Right atrium auricular region (tissue), 2 donors: Measurements from ENCODE around the gene THTPA. TPM values are rescaled to one million over a fixed set of nuclear protein-coding genes. Genes with fewer than 3 reads are reported as not detected.

ENCODE experiments used
- DNase-seq: peaks from one replicate; pipeline ENCODE4 v3.0.0-alpha.2; 2019; ENCODE audit warnings: low spot score
- H3K27ac ChIP-seq, 2 donors: fragments of 200-600 bp; sonication (generic); 1 replicate in 1 of 2; 2 replicates in 1 of 2; pipeline ENCODE4 v1.5.1; 2016 to 2019
- H3K27me3 ChIP-seq, 2 donors: fragments of 200-600 bp; sonication (generic); one replicate each; pipeline versions ENCODE4 v1.5.1 to v1.6.0; 2017 to 2019
- H3K36me3 ChIP-seq: fragments of 200-600 bp; sonication (generic); one replicate; pipeline ENCODE4 v1.5.1; 2016
- H3K4me1 ChIP-seq, 2 donors: fragments of 200-600 bp; sonication (generic); one replicate each; pipeline versions ENCODE4 v1.5.1 to v1.6.0; 2017 to 2019
- H3K4me3 ChIP-seq, 2 donors: fragments of 200-600 bp; sonication (generic); 1 replicate in 1 of 2; 2 replicates in 1 of 2; pipeline ENCODE4 v1.5.1; 2017 to 2019; ENCODE audit warnings: mild to moderate bottlenecking in 1 of 2, moderate library complexity in 1 of 2
- H3K9me3 ChIP-seq, 2 donors: fragments of 200-600 bp; sonication (generic); one replicate each; pipeline ENCODE4 v1.5.1; 2019
- total RNA-seq, 2 donors: library from RNA; depleted of rRNA; stranded (reverse); fragments of >200 nt; gene quantifications; one replicate each; pipeline ENCODE4 v1.1.0, GENCODE V29; 2016
- TF ChIP-seq, protein P1 (sequence below), 2 donors: fragments of 200-600 bp; sonication (generic); IDR thresholded peaks; one replicate each; pipeline ENCODE4 v1.5.1; 2019; ENCODE audit warnings: antibody characterized with exemption in 2 of 2

The THTPA gene
- total RNA-seq, 2 donors from 2014 or later: 22.6 to 27.3 TPM

DNA sequence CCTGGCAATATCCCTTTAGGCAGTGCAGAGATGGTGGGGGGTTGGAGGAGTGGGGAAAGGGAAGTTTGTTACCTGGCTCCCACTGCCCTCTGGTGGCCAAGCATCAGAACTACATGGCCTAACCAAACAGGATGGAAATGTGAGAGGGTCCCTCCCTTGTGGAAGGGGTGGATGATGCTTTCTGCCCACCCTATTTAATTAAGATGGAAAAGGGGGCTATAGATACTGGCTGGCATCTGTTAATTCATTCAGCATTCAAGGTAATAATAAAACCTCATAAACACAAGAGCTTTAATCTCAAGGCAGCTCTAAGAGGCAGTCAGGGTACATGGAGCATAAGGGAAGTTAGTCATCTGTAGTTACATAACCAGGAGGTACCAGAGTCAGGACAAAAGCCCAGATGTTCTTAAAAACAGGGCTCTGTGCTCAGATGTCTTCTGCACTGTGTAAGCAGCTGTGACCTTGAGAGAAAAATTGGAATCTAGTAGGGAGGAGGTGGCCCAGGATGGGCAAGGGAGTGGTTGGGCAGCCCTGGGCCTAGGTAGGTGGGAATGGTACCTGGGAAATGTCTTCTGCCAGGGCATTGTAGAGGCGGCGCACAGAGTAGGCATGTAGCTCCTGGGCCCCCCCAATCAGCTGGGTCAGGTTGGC, 6.9 kb downstream of the THTPA start:
- TF ChIP-seq, protein P1, sequence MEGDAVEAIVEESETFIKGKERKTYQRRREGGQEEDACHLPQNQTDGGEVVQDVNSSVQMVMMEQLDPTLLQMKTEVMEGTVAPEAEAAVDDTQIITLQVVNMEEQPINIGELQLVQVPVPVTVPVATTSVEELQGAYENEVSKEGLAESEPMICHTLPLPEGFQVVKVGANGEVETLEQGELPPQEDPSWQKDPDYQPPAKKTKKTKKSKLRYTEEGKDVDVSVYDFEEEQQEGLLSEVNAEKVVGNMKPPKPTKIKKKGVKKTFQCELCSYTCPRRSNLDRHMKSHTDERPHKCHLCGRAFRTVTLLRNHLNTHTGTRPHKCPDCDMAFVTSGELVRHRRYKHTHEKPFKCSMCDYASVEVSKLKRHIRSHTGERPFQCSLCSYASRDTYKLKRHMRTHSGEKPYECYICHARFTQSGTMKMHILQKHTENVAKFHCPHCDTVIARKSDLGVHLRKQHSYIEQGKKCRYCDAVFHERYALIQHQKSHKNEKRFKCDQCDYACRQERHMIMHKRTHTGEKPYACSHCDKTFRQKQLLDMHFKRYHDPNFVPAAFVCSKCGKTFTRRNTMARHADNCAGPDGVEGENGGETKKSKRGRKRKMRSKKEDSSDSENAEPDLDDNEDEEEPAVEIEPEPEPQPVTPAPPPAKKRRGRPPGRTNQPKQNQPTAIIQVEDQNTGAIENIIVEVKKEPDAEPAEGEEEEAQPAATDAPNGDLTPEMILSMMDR (IDR thresholded peaks at IDR 0.05): peak; percentile 92 to 95
- Histone ChIP-seq H3K9me3 (no peaks in the 10 kb centered on the region), H3K36me3 (peaks cover 10% of the 10 kb centered on the region), H3K27ac (no peak overlapping the region), H3K27me3 (no peaks in the 10 kb centered on the region), H3K4me3 (no peak overlapping the region), H3K4me1 (peaks cover 0 to 11% of the 10 kb centered on the region in 2 donors)
- no peak for DNase-seq

DNA sequence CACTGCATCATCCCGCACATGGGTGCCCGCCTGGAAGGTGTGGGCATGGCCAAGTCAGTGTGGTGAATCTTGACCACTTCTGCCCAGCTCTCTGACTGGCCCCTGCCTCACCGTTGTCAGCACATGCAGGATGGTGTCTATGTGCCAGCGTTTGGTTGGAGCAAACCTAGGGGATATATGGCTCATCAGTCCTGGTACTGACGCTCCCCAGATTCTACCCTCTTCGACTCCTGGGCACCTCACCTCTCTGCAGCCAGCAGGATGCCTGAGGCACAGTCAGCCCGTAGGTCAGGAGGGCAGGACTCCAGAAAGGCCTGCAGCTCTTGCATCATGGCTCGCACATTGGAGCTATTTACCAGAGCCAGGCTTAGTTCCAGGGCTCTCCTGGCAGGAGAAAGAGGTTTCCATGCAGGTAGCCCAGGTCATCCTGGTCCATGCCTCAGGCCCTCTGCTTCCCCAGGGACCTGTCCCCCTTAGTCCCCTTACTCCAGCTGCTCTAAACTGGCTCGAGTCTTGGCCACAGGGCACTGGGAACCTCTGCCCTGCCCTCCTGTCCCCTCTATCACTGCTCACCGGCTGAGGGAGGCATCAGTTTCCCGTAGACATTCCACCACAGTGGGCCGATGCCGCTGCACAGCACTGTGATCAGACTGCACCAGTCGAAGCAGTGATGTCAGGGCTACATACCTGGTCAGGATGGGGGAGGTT, 7.6 kb downstream of the THTPA start:
- no peak for DNase-seq
- peaks cover 9% of the 10 kb centered on the region for H3K36me3 ChIP-seq
- H3K27ac ChIP-seq: no peak overlapping the region
- no peaks in the 10 kb centered on the region for H3K27me3 ChIP-seq
- no peak overlapping the region for H3K4me3 ChIP-seq
- H3K9me3 ChIP-seq: no peaks in the 10 kb centered on the region
- TF ChIP-seq, protein P1 (IDR thresholded peaks at IDR 0.05): no peak
- H3K4me1 ChIP-seq: peaks cover 0 to 14% of the 10 kb centered on the region in 2 donors

GRCh38 chr14:23564181-23564812, 8.2 kb downstream of the THTPA start:
- DNase-seq: no peak
- Histone ChIP-seq H3K4me3 (no peak overlapping the region), H3K27ac (no peak overlapping the region), H3K9me3 (no peaks in the 10 kb centered on the region), H3K36me3 (peaks cover 3% of the 10 kb centered on the region), H3K4me1 (peaks cover 0 to 14% of the 10 kb centered on the region in 2 donors), H3K27me3 (no peaks in the 10 kb centered on the region)
- TF ChIP-seq, protein P1 (IDR thresholded peaks at IDR 0.05): no peak

DNA sequence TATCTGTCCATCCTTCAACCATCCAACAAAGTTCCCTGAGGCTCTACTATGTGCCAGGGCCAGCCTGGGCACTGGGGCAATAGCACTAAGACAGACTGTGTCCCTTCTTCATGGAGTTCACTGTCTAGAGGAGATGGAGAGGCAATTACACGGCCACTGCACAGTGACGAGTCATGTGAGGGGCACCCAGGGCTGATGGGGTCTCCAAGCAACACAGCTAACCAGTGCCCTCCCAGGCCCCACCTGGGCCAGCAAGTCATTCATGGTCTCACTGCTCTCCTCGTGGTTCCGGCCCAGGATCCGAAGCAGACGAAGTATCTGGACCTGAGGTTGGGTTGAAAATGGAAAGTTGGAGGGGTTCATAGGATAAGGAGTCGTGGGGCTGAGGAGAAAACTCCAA, 8.8 kb downstream of the THTPA start:
- TF ChIP-seq, protein P1 (IDR thresholded peaks at IDR 0.05): no peak
- no peak for DNase-seq
- no peak overlapping the region for H3K4me3 ChIP-seq
- H3K27ac ChIP-seq: no peak overlapping the region
- H3K4me1 ChIP-seq: peaks cover 0 to 14% of the 10 kb centered on the region in 2 donors
- H3K27me3 ChIP-seq: no peaks in the 10 kb centered on the region
- no peaks in the 10 kb centered on the region for H3K9me3 ChIP-seq
- no peaks in the 10 kb centered on the region for H3K36me3 ChIP-seq

- H3K36me3 ChIP-seq: no peaks in the 10 kb centered on the region
- DNase-seq: no peak
- no peaks in the 10 kb centered on the region for H3K27me3 ChIP-seq
- no peak overlapping the region for H3K27ac ChIP-seq
- H3K4me1 ChIP-seq: peaks cover 0 to 14% of the 10 kb centered on the region in 2 donors
- H3K4me3 ChIP-seq: no peak overlapping the region
- TF ChIP-seq, protein P1 (IDR thresholded peaks at IDR 0.05): no peak
- H3K9me3 ChIP-seq: no peaks in the 10 kb centered on the region
Measured at GRCh38 chr14:23565626-23566025, 9.6 kb downstream of the THTPA start.
